GM12878 (cell line): ENCODE data around the gene PPP4R3B. TPM values are rescaled to one million over a fixed set of nuclear protein-coding genes. Genes with fewer than 3 reads are reported as not detected.
"Not testable (repeated sequence)": the region's sequence is repeated elsewhere in the genome, so short reads cannot be mapped to it uniquely, and the experiment has no call there.

Experiments used
- ATAC-seq: fragments of 200-7000 bp; cut with Tn5 transposase; 3 replicates; pipeline ENCODE4 v1.9.1; 2020; ENCODE audit warnings: mild to moderate bottlenecking, moderate library complexity
- BruUV-seq: library from RNA; stranded (reverse); fragments of 400-500 nt; replicated peaks from 2 replicates; lab custom pipeline; 2021; lab: Mats Ljungman, UMichigan
- CTCF ChIA-PET: fragments of 300-600 bp; sonication (Branson Sonifier 250); formaldehyde crosslinking; extraction: SDS; loops from one replicate; lab custom pipeline; 2021; ENCODE audit warnings: inconsistent platforms; lab: Yijun Ruan, JAX
- POLR2A ChIA-PET: fragments of 350-600 bp; formaldehyde crosslinking; extraction: SDS; loops from one replicate; lab custom pipeline; 2021; ENCODE audit warnings: inconsistent platforms; lab: Charles Lee
- RAD21 ChIA-PET: fragments of 300-600 bp; sonication (Branson Sonifier 250); formaldehyde crosslinking; loops from one replicate; lab custom pipeline; 2023; ENCODE audit warnings: antibody characterized with exemption; ENCODE audit not compliant: unreplicated experiment; lab: Charles Lee
- SMC1A ChIA-PET: fragments of 300-600 bp; sonication (Branson Sonifier 250); formaldehyde crosslinking; loops from one replicate; lab custom pipeline; 2023; ENCODE audit not compliant: unreplicated experiment, uncharacterized antibody; lab: Charles Lee
- DNase-seq: peaks from one replicate; pipeline ENCODE4 v3.0.0-alpha.2; 2011; ENCODE audit warnings: low read depth, low spot score
- FAIRE-seq: peaks from 3 replicates; lab custom pipeline; 2011; peaks lifted over from hg19 to GRCh38; lab: Jason Lieb, UNC
- H2AFZ ChIP-seq: 2 replicates; pipeline ENCODE4 v1.6.0; 2011; ENCODE audit warnings: low read depth, low read length, control low read depth; ENCODE audit not compliant: control insufficient read depth
- H3K27ac ChIP-seq: 2 replicates; pipeline ENCODE4 v1.5.1; 2011; ENCODE audit warnings: control low read depth; ENCODE audit not compliant: control insufficient read depth, insufficient read depth
- H3K27me3 ChIP-seq, 2 experiments: replicated peaks in 1 of 2; 2 replicates each; pipeline versions ENCODE4 v1.6.0 to v1.6.1; 2011; ENCODE audit warnings: low read length in 1 of 2; ENCODE audit not compliant: control insufficient read depth in 2 of 2, insufficient read depth in 2 of 2
- H3K36me3 ChIP-seq, 2 experiments: 2 replicates each; pipeline ENCODE4 v1.5.1; 2011; ENCODE audit warnings: low read length in 1 of 2; ENCODE audit not compliant: control insufficient read depth in 2 of 2, insufficient read depth in 2 of 2
- H3K4me1 ChIP-seq: 2 replicates; pipeline ENCODE4 v1.6.1; 2011; ENCODE audit warnings: mild to moderate bottlenecking, low read length, moderate library complexity, mixed read lengths; ENCODE audit not compliant: control insufficient read depth, insufficient read depth
- H3K4me2 ChIP-seq: 2 replicates; pipeline ENCODE4 v1.6.0; 2011; ENCODE audit warnings: control low read depth; ENCODE audit not compliant: control insufficient read depth, insufficient read depth
- H3K4me3 ChIP-seq: fragments of 200-600 bp; sonication (generic); 2 replicates; pipeline ENCODE4 v1.5.1; 2016
- H3K79me2 ChIP-seq: 2 replicates; pipeline ENCODE4 v1.6.0; 2011; ENCODE audit warnings: low read length; ENCODE audit not compliant: control insufficient read depth, insufficient read depth
- H3K9ac ChIP-seq: 2 replicates; pipeline ENCODE4 v1.8.0; 2011; ENCODE audit warnings: low read length, control low read depth, mixed read lengths; ENCODE audit not compliant: control insufficient read depth, insufficient read depth
- H3K9me3 ChIP-seq: replicated peaks from 3 replicates; pipeline ENCODE4 v1.5.1; 2011; ENCODE audit warnings: mild to moderate bottlenecking, low read length; ENCODE audit not compliant: control insufficient read depth, insufficient read depth
- H4K20me1 ChIP-seq: 2 replicates; pipeline ENCODE4 v1.6.0; 2011; ENCODE audit not compliant: control insufficient read depth, insufficient read depth
- EGR1 ChIP-seq, 2 experiments: IDR thresholded peaks; 1 replicate in 1 of 2; 2 replicates in 1 of 2; pipeline ENCODE4 v1.6.1; 2011 to 2012; ENCODE audit warnings: low read depth in 2 of 2, low read length in 2 of 2, borderline replicate concordance in 1 of 2, mild to moderate bottlenecking in 1 of 2, moderate library complexity in 1 of 2
- IRF3 ChIP-seq: fragments of 450-650 bp; IDR thresholded peaks from 2 replicates; pipeline ENCODE4 v1.6.1; 2014; ENCODE audit warnings: mild to moderate bottlenecking
- PBX3 ChIP-seq: IDR thresholded peaks from 2 replicates; pipeline ENCODE4 v1.6.1; 2011; ENCODE audit warnings: mild to moderate bottlenecking, low read depth, low read length, moderate library complexity; ENCODE audit not compliant: insufficient replicate concordance
- RAD21 ChIP-seq: IDR thresholded peaks from 2 replicates; pipeline ENCODE4 v1.6.1; 2011; ENCODE audit warnings: mild to moderate bottlenecking, low read depth, low read length, moderate library complexity; ENCODE audit not compliant: insufficient read depth
- STAT1 ChIP-seq: fragments of 450-650 bp; conservative IDR thresholded peaks from 2 replicates; pipeline ENCODE4 v1.6.1; 2014; ENCODE audit warnings: antibody characterized with exemption, mild to moderate bottlenecking
- ZNF622 ChIP-seq: fragments of 450-650 bp; IDR thresholded peaks from 2 replicates; pipeline ENCODE4 v1.6.1; 2017; ENCODE audit warnings: mild to moderate bottlenecking, inconsistent platforms
- WGBS: methylation state at CpG from one replicate; pipeline ENCODE4 v1.1.6; 2016; ENCODE audit warnings: low lambda C conversion rate; ENCODE audit not compliant: insufficient replicate concordance, insufficient coverage; ENCODE audit errors: missing lambda C conversion rate; 5-methylcytosine and 5-hydroxymethylcytosine counted together
- in situ Hi-C: fragments of 300-500 bp; cut with MboI; formaldehyde crosslinking; loops from 9 replicates; pipeline ENCODE4 v1.14.3; 2018; ENCODE audit warnings: mixed read lengths
- intact Hi-C: fragments of 100-400 bp; cut with micrococcal nuclease; formaldehyde crosslinking; loops from one replicate; pipeline ENCODE4 v1.14.2; 2022; ENCODE audit not compliant: unreplicated experiment
- polyA plus RNA-seq, 11 experiments: library from polyadenylated mRNA; depleted of rRNA in 4 of 11; unstranded in 6 of 11; stranded (reverse) in 5 of 11; fragments of >200 nt; fragmentation: Nextera tagmentation in 4 of 11; fragmentation: Illumina TruSeq in 1 of 11; extraction: Ambion mirVana in 4 of 11; extraction: Trizol in 1 of 11; gene quantifications; 1 replicate in 1 of 11; 2 replicates in 10 of 11; pipeline versions ENCODE4 v1.2.1 to v1.2.3, GENCODE V29; 2011 to 2016; ENCODE audit warnings: inconsistent platforms in 2 of 11, missing spikeins in 2 of 11, low read depth in 1 of 11
- total RNA-seq, 4 experiments: library from RNA; depleted of rRNA in 3 of 4; stranded (reverse); fragments of >200 nt in 3 of 4; fragmentation: Illumina TruSeq in 1 of 4; extraction: Trizol in 1 of 4; gene quantifications; 2 replicates each; pipeline versions ENCODE4 v1.2.1 to v1.2.3, GENCODE V29; 2013 to 2021

The PPP4R3B gene
- total and polyA plus RNA-seq, 10 of the 15 experiments (the other 5 are each of a cell fraction or from before 2014, with no cell fraction given) = 10.9 to 70.1 (median 49.2) TPM

- TF ChIP-seq PBX3 (no peak), RAD21 (no peak), STAT1 (no peak), EGR1 (IDR thresholded peaks at IDR 0.05; ENCODE audit: borderline replicate concordance in 1 of 2, low read depth in 2 of 2, low read length in 2 of 2) (no peak), ZNF622 (no peak), IRF3 (no peak)
Measured at GRCh38 chr2:55581435-55581834, 36.0 kb downstream of the PPP4R3B start (continued).

- intact Hi-C loops, RAD21 ChIA-PET, H2AFZ ChIP-seq, H3K9ac ChIP-seq, H3K79me2 ChIP-seq, H3K4me3 ChIP-seq, H3K4me1 ChIP-seq, H3K36me3 ChIP-seq, DNase-seq, H4K20me1 ChIP-seq, FAIRE-seq, H3K27ac ChIP-seq, H3K9me3 ChIP-seq, ATAC-seq, BruUV-seq, in situ Hi-C loops, H3K4me2 ChIP-seq, H3K27me3 ChIP-seq: not testable (repeated sequence)
- WGBS = 91% methylated on average over 8 of the region's 8 CpGs
- SMC1A ChIA-PET = interaction anchor here (0.9 to 1.5 kb wide), 2 partner anchors 9 to 49 kb away, joined by 3 read pairs; no protein-coding TSS in a partner anchor
- CTCF ChIA-PET = interaction anchor here (0.7 to 1.2 kb wide), 3 partner anchors 13 to 102 kb away, joined by 3 to 5 read pairs (median 3); no protein-coding TSS in a partner anchor
- POLR2A ChIA-PET = interaction anchor here (0.6 kb wide), 1 partner anchor 37 kb away, joined by 3 read pairs; no protein-coding TSS in a partner anchor
Measured at GRCh38 chr2:55569002-55569401, 48.4 kb downstream of the PPP4R3B start.
